Right renal pelvis (tissue), 4 donors: Measurements from ENCODE around the gene PHF10. TPM values are rescaled to one million over a fixed set of nuclear protein-coding genes. Genes with fewer than 3 reads are reported as not detected.

ENCODE experiments used
- DNase-seq, 4 donors: peaks; one replicate each; pipeline ENCODE4 v3.0.0-alpha.2; 2013; ENCODE audit warnings: low read depth in 4 of 4, low spot score in 3 of 4, missing footprints in 1 of 4
- polyA plus RNA-seq, 4 donors: library from polyadenylated mRNA; unstranded; fragments of 120-200 nt; gene quantifications; one replicate each; pipeline ENCODE4 v1.2.1, GENCODE V29; 2013; ENCODE audit not compliant: insufficient read length in 4 of 4

PHF10 gene
- polyA plus RNA-seq, 4 donors: 99.5 to 130 (median 124) TPM

DNA sequence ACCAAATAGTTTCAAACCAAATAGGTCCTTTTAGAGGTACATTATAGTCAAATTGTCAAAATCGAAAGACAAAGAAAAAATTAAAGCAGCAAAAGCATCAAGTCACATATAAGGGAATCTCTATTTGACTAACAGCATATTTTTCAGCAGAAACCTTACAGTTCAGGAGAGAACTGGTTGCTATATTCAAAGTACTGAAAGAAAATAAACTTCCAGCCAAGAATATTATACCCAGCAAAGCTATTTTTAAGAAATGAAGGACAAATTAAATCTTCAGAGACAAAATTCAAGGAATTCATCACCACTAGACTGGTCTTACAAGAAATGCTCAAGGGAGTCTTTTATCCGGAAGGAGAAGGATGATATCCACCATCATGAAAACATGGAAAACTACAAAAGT lies 38.4 kb downstream of the PHF10 start:
- no peak for DNase-seq

DNA sequence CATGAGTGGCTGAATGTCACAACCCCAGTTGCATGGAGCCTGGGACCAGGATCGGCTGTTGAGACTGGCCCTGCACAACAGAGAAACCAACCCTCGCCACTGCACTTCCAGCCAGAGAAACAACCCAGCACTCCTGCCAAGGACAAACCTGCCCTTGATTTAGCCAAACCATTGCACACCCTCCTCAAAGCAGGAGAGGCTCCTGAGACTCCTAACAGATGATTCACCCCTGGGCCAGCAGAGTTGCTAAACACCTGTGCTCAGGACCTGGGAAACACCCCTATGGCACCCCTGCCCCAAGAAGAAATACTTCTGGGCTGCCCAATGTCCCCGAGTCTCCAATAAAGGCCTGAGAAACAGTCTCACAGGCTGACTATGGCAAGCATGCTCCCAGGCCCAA lies 40.2 kb downstream of the PHF10 start:
- DNase-seq: no peak

DNA sequence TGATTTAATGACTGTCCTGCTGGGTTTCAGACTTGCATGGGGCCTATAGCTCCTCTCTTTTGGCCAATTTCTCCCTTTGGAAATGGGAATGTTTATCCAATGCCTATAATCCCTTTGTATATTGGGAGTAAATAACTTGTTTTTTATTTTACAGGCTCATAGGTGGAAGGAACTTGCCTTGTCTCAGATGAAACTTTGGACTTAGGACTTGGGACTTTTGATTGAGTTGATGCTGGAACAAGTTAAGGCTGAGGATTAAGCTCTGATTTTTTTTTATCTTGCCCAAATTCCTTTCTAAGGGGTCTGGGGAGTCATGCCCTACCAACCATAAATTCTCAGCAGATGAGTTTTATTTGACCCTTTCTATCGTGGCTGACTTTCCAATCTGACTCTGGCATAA lies 46.0 kb downstream of the PHF10 start:
- DNase-seq: no peak

DNA sequence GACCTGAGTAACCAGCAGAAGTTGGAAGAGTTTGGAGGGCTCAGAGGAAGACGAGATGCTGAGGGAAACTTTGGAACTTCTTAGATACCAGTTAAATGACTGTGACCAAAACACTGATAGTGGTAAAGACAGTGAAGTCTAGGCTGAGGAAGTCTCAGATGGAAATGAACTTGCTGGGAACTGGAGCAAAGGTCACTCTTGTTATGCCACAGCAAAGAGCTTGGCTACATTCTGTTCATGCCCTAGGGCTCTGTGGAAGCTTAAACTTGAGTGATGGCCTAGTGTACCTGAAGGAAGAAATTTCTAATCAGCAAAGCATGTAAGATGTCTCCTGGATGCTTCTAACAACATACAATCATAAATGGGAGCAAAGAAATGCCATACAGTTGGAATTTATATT lies 47.2 kb downstream of the PHF10 start:
- DNase-seq: no peak

DNA sequence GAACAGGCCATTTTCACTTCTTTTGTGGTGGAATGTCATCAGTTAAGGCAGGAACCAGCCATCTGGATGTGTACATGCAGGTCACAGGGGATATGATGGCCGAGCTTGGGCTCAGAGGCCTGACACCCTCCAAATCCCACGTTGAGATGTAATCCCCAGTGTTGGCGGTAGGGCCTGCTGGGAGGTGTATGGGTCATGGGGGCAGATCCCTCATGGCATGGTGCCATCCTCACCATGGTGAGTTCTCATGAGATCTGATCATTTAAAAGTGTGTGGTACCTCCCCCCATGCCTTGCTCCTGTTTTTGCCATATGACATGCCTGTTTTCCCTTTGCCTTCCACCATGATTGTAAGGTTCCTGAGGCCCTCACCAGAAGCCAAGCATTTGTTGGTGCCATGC lies 49.3 kb downstream of the PHF10 start:
- no peak for DNase-seq

- DNase-seq: no peak
Observed at GRCh38 chr6:169671563-169671962, 52.7 kb downstream of the PHF10 start.

DNA sequence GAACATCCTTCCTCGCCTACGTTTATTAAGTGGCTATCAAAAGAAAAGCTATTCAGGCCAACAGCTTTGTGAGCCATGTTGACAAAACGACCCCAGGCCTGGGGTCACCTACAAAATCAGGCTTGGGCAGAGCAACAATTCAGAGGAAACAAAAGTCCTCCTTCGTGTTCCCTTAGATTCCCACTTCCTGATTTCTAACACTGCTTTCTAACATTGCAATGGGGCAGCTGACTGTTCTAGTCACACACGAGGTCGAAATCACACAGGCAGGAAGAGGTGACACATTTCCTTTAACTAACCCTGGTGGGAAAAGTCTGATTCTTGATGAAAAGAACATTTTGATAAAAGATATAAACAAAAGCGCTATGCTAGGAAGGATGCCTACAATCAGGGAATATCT lies 54.4 kb downstream of the PHF10 start:
- no peak for DNase-seq

GRCh38 chr6:169669147-169669546 lies 55.2 kb downstream of the PHF10 start:
- no peak for DNase-seq

DNA sequence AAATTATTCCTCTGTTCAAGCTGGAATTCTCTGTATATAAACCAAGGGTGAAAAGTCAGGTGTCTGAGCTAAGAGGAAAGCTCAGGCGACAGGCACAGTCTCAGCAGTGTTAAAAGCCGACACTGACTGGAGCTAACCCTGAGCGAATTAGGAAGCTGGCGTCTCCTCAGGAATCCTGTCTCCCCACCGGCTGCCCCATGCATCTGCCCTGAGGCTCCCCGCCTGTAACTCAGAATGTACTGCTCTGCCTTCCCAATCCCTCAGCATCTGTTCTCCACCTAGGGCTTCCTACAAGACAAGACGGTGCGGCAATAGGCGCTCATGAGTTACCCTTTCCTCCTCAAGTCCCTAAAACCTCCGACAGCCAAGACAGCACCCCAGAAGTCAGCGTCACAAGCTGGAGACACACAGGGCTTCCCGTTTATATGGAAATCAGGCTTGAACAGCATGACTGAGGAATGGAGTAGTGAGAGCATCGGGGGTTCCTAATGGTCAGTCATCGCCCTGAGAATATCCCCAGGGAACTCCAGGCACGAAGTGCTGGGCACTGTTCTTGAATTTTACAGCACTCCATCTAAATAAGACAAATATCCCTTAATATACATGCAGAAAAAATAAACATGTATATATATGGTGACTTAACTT lies 56.0 kb downstream of the PHF10 start:
- DNase-seq: no peak

- no peak for DNase-seq
Observed at GRCh38 chr6:169667716-169668115, 56.6 kb downstream of the PHF10 start.

GRCh38 chr6:169666441-169666840 lies 57.9 kb downstream of the PHF10 start:
- DNase-seq: no peak

DNA sequence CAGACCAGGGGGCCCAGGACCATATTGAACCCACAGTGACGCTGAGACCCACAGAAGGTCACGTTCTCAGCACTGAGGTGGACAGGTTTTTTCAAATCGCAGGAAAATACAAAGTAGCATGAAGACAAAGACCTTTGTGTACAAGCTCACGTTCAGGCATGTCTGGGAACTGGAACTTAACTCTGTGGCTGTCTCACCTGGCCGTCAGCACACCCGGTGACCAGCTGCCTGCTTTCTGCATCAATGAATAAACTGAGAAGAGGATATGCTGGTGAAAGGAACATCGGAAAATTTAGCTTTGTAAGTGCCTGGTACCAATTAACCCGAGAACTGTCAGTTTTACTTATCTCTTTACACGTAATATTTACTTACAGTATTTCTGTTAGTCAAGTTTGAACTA lies 59.0 kb downstream of the PHF10 start:
- DNase-seq: no peak

GRCh38 chr6:169664227-169664626 lies 60.1 kb downstream of the PHF10 start:
- DNase-seq: no peak

GRCh38 chr6:169663468-169663867 lies 60.8 kb downstream of the PHF10 start:
- DNase-seq: no peak

DNA sequence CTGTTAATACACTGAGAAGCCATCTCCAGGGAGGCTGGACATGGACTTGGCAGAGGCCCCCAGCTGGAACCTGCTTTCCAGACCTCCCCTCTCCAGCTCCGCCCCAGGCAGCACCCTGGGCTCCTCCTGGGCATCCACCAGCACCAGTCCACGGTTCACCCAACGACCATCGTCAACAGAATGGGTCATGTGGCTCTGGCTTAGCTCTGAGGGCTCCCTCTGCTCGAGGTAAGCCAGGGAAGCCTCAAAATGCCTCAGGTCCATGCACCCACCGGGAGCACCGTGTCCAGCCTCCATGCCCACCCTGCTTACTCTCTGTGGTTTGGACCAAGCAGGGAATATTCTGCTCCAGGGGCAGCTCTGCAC lies 62.9 kb downstream of the PHF10 start:
- no peak for DNase-seq

DNA sequence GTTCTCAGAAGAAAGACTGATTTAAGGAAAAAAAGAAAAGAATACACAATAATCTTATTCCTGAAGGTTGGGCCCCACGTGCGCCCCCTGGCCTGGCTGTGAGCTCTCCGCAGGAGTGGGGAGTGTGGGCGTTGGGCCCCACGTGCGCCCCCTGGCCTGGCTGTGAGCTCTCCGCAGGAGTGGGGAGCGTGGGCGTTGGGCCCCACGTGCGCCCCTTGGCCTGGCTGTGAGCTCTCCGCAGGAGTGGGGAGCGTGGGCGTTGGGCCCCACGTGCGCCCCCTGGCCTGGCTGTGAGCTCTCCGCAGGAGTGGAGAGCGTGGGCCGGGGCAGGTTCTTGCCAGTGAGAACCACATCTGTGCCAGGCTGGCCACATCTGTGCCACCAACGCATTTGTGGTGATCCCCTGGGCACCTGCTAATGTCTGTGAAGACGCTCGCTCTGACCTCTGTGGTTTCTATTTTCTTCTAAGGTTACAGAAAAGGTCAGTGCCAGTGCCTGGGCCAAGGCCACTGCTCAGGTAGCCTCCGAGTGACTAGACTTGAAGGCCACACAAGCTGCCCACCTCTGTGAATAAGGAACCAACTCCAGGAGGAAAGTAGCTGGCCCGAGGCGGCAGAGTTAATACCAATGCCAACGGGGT lies 63.4 kb downstream of the PHF10 start:
- no peak for DNase-seq

GRCh38 chr6:169659820-169660610 lies 64.3 kb downstream of the PHF10 start:
- no peak for DNase-seq

DNA sequence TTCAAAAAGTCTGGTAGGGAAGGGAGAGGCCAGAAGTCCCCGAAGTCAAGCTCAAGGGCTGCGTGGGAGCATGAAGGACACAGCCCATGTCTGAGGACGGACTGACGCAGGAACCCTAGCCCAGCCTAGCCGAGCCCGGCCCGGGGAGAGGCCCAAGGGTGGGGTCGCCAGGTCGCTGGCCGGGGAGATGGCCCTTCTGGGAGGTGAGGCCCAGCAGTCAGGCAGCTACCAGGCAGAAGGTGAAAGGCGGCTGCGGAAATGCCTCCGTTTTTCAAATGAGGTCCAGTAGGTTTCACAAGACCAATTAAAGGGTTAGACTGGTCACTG lies 67.1 kb downstream of the PHF10 start:
- no peak for DNase-seq

GRCh38 chr6:169656546-169657283 lies 67.6 kb downstream of the PHF10 start:
- no peak for DNase-seq

DNA sequence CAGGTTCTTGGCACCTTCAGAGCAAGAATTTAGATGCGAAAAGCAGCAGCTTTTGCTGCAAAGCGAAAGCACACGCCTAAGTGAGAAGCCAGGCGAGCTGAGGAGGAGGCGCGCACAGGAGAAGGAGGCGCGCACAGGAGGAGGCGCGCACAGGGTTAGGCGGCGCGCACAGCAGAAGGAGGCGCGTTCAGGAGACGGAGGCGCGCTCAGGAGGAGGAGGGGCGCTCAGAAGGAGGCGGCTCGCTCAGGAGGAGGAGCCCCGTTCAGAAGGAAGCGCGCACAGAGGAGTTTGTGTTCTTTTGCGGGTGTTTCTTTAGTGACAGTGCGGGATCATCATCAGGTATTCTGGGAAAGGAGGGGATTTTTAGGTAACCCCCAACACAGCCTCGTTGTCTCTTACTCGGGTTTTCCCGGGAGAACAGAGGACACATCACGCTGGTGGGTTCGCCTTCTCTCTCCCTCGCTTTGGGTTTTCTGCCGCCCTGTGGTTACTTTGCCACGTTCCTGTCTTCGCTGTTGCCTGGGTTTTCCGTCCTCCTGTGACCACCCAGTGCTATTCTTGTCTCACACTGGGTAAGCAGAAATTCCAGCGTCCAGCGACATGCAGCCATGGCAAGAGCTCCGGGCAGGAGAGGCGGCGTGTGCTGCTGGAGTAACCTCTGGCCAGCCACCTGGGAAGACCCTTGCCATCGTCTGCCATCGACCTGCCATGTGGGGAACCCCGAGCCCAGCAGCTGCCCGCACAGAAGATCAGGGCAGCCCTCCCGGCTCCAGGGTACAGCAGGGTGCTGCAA lies 69.5 kb downstream of the PHF10 start:
- DNase-seq: peak in 3 of 4 donors; percentile 51 to 58 (median 52)
